Placental pericyte (primary cell): ENCODE results near the gene ZNF613. TPM values are rescaled to one million over a fixed set of nuclear protein-coding genes. Genes with fewer than 3 reads are reported as not detected.

Experiments
- total RNA-seq: library from RNA; depleted of rRNA; stranded (reverse); fragments of >200 nt; gene quantifications from 2 replicates; pipeline ENCODE4 v1.2.3, GENCODE V29; 2012

The ZNF613 gene
- 5.7 and 6.1 TPM in 2 replicates for total RNA-seq

DNA sequence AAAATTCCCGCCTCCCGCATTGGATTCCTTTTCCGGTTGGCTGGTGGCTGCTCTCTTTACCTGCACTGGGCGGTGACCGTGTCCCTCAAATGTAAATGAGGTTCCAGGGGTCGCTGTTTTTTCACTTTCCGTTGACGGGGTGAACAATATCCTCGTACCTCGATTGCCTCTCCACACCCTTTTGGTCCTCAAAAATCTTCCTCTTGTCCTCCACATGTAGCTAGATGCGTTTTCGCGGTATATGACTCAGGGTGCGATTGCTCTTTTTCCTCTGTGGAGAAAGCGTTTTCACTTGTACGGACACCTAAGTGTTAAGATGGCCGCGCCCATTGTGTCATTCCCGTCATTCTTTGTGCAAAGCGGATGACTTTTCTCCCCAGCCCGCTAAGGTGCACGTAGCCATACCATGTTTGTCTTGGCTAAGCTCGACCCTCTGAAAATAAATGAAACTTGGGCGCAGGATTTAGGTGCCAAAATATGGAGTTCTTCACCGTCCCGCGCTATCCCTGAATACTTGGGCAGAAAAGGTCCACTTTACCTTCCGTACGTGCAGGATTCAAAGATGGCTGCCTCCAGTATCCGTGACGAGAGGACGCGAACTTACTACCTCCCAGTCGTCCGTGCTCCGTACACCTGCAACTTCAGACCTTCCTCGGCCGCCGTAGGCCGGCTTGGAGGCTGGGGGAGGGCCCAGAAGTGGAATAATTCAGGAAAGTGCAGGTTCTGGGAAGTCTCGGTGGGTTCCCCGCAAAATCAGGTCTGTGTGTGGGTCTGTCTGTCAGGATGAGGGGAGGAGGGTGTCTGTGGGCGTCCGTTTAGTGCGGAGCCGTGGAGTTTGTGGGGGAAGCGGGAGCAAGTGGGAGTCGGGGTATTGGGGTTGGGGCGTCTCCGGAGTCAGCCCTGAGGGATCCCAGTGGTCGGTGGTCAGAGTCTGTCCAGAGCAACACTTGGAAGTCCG lies at the start of gene ZNF613:
TSS of gene ZNF613 (plus strand) at position 689 of the 958 bp plus-strand sequence. CDS start 8,749 bp downstream, outside the sequence.

DNA sequence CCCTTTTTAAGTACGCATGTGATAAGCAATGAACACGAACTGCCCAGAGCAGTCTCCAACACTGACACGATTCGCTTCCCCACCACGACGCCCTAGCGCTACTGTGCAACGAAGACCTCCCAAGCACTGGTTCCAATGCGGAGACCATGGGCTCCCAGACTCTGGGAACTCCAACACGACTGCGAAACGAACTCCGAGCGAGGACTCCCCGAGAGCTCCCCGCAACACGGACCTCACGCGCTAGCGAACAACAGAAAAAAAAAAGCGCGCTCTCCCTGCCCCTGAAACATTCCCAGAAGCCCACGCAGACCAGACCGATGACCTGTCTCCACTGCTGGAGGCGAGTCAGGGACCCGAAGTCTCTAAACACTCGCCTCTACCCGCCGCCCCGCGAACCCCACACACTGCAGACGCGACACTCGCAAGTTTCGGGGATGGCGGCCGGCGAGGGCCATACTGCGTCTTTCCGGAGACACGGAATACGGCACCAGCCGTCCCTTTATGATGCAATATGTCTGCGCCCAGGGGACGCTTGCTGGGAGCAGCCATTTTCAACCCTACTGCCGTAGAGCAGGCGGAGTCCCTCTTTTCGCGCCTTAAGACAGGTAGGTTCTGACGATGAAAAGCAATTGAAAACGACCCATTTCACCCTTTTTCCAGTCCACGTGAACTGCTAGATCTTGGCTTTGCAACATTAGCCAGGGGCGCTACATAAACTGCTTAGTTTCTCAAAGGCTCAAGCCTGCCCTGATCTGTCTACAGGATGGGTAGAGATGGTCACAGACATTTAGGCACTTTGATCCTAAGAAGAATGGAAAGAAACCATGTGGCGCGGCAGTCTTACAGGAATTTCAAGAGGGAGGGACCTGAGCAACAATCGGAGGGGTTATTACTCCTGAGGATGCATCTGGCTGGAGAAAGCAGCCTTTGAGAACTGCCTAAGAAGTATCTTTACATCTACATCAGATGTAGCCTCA lies 39.5 kb upstream of the ZNF613 start, which contains the start of gene ZNF577:
TSS of gene ZNF577 (minus strand) at position 430 of the 977 bp plus-strand sequence. CDS start 7,569 bp downstream, outside the sequence.

GRCh38 chr19:51904331-51905165 lies 22.7 kb upstream of the ZNF613 start, which contains the start of gene ZNF649:
Gene ZNF649 (minus strand): TSS chr19:51905017. CDS start chr19:51900107, 4,910 bp downstream.

GRCh38 chr19:51986309-51987291 lies 59.3 kb downstream of the ZNF613 start, which contains the start of gene ZNF350:
Gene ZNF350 (minus strand): TSS chr19:51986840. CDS start chr19:51974360, 12,480 bp downstream.

Other genes with a start within 250 kb of the ZNF613 start
- 9.9 and 17.1 TPM in 2 replicates for gene SPACA6, start 234.1 kb upstream of the ZNF613 start, total RNA-seq
- under 0.01 and 0.14 TPM in 2 replicates for gene HAS1, start 203.5 kb upstream of the ZNF613 start, total RNA-seq
- 0.44 and 0.86 TPM in 2 replicates for gene FPR1, start 175.6 kb upstream of the ZNF613 start, total RNA-seq
- not detected in 2 replicates for gene FPR2, start 166.3 kb upstream of the ZNF613 start, total RNA-seq
- 0.43 TPM in 1 of 2 replicates, not detected in the other for gene FPR3, start 132.3 kb upstream of the ZNF613 start, total RNA-seq
- gene ZNF577, start 39.5 kb upstream of the ZNF613 start, total RNA-seq: 5.3 and 5.5 TPM in 2 replicates
- gene ZNF649, start 22.5 kb upstream of the ZNF613 start, total RNA-seq: 6.3 and 10.3 TPM in 2 replicates
- 7.3 and 10.9 TPM in 2 replicates for gene ZNF350, start 59.4 kb downstream of the ZNF613 start, total RNA-seq
- 7.7 and 12.7 TPM in 2 replicates for gene ZNF615, start 80.7 kb downstream of the ZNF613 start, total RNA-seq
- 10.9 and 12.0 TPM in 2 replicates for gene ZNF614, start 100.9 kb downstream of the ZNF613 start, total RNA-seq
- 7.9 and 8.5 TPM in 2 replicates for gene ZNF432, start 121.4 kb downstream of the ZNF613 start, total RNA-seq
- gene ZNF841, start 168.3 kb downstream of the ZNF613 start, total RNA-seq: 25.2 and 39.6 TPM in 2 replicates
- gene ZNF616, start 212.5 kb downstream of the ZNF613 start, total RNA-seq: 7.3 and 8.5 TPM in 2 replicates
- gene ZNF836, start 244.1 kb downstream of the ZNF613 start, total RNA-seq: 3.3 and 4.7 TPM in 2 replicates